ENCODE results near the gene SMIM11.
"Not testable (repeated sequence)": the region's sequence is repeated elsewhere in the genome, so short reads cannot be mapped to it uniquely, and the experiment has no call there.

Gene SMIM11, protein sequence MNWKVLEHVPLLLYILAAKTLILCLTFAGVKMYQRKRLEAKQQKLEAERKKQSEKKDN

DNA sequence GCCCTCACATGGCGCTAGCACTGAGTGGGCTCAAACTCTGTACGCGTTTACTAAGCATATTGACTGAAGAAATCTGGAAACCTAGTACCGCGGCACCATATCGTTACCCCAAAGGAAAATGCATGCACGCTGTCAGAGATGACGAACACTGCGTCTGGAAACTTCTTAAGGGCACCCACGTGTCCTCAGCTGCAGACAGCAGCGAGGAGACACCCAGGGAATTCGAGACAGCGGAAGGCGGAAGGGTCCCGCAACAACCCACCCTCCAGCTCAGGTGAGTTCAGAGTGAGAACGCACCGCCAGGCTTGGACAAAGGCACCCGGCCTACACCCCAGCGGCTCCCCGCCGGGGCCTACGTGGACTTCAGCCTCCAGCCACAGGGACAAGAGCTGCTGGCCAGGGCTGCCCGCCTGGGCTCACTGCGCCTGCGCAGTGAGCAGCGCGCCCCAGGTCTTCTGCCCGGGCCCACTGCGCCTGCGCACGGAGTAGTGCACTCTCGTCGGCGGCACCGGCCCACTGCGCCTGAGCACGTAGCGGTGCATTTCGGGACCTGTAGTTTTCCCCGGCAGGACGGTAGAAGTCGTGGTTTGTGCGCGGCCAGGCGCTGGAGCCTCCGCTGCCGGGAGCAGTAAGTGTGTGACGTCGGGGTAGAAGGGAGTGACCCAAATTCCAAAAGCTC is at the start of gene SMIM11:
SMIM11 (plus strand) TSS at position 568 of the 679 bp plus-strand sequence. CDS start 3,998 bp downstream, outside the sequence.
- not testable (repeated sequence) for DNase-seq

DNA sequence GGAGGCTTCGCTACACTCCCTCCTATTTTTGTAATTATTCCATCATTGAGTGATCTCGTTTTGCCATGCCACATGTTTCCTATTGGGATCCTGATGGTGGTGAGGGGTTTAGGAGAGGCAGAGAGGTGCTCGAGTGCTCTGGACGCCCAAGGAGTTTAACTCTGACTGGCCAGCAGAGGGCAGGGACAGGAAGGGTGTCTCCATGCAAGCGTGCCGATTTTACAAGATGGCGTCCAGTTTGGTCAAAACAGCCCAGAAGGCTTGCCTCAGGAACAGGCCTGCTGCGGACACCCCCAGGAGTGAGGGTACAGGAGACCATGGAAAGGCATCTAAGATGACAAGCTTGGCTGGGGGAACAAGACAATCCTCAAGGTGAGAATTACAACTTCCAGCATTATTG is 45.3 kb upstream of the SMIM11 start:
- no peak for DNase-seq

DNA sequence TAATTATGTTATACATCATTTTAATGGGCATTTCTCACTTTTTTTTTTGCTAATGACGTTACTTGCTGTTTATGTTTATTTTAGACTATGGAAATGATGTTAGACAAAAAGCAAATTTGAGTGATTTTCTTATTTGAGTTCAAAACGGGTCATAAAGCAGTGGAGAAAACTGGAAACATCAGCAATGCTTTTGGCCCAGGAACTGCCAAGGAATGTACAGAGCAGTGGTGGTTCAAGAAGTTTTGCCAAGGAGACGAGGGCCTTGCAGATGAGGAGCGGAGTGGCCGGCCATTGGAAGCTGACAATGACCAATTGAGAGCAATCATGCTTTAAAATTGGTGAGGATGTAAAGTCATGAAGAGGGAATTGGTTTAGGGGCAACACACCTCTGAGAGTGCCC is 43.6 kb upstream of the SMIM11 start:
- DNase-seq: no peak

DNA sequence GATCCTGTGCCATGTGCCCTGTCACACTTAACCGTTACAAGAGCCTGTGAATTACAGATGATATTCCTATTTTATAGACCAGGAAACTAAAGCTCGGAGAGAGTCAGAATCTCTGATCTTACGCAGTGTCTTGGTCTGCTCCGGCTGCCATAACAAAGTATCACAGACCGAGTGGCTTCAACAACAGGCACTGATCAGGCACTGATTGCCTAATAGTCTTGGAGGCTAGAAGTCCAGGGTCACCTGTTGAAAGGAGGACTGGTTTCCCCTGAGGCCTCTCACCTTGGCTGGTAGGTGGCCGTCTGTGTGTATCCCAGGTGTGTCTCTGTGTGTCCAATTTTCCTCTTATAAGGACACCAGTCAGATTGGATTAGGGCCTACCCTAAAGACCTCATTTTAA is 43.0 kb upstream of the SMIM11 start:
- no peak for DNase-seq

DNA sequence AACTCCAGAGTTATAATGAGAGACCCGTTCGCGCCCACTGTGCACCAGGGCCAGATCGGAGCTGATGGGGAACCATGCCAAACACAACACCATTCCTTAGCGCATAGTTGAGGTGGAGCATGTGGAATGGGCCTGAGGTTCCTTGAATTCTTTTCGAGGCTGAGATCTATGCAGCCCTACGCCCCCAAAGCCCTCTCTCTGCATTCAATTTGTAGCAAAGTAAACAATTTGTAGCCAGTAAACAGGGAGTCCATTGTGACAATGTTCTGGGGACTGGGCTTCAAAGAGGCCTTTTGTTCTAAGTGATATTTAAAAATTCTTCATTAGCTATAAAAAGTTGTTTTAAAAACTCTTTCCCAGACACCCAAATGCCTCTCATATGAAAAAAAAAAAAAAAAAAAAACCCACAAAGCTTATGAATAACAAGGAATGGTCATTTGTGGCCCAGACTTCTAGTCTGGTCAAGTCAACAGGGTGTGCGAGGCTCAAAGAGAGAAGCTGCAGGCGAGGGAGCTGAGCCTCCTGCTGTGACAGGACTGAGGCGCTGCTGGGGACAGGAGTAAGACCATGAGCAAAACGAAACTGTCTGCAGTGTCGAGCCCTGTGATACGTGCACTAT is 42.1 kb upstream of the SMIM11 start:
- DNase-seq: no peak

DNA sequence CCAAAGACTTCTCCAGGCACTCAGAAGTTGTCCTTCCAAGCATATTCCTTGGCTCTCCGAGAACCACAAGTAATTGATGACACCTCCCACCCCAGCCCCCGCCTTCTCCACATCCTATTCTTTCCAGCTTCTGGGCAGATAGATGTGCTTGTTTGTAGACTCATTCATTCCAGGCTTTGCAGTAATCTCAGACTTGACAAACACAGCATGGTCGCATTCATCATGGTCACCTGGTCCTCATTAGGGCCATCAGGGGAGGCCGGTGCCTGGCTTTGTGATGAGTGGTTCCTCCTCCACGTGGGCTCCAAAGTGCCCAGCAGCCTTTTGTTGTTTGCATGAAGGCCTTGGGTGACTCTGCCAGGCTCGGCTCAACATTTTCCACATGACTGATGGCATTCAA is 40.0 kb upstream of the SMIM11 start:
- DNase-seq: no peak

DNA sequence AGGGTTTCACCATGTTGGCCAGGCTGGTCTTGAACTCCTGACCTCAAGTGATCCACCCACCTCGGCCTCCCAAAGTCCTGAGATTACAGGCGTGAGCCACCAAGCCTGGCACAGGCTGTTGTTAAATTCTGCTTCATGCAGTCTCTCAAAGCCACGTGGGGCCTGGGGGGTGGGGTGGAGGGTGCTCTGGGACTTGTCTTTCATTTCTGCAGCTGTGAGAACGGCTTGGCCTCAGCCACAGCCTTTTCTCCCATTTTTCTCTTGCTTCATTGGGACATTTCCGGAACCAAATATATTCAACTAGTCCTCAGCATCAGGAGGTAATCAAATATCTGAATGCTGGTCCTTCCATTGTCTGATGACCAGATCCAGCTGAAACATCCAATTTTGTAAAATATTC is 39.1 kb upstream of the SMIM11 start:
- DNase-seq: no peak

DNA sequence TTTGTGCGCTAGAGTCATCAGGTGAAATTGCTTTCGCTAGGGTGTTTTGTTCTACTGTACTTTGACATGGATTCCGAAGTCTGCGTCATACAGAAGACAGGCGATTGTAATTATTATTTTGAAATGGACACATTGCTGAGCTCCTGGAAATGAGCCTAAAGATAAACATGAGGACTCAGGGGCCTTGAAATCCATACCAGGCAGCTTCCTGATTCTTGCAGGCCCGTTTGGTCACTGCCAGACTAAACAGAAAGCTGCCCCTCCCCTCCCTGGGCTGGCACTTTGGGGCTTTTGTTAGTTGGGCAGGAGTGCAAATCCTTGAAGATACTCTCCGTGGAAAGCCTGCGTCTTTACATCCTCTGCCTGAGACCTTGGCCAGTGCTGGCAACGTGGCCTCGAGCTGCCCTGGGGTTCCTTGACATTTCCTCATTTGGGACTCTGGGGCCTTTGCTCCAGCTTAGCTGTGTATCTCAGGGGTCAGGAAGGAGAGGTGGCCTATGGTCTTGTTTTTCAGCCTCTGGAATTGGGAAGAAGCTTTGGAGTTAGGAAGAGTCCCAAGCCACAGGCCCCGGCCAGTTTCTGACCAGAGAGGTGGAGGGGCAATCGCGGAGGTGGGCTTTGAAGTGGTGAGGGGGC is 38.4 kb upstream of the SMIM11 start:
- DNase-seq: no peak

DNA sequence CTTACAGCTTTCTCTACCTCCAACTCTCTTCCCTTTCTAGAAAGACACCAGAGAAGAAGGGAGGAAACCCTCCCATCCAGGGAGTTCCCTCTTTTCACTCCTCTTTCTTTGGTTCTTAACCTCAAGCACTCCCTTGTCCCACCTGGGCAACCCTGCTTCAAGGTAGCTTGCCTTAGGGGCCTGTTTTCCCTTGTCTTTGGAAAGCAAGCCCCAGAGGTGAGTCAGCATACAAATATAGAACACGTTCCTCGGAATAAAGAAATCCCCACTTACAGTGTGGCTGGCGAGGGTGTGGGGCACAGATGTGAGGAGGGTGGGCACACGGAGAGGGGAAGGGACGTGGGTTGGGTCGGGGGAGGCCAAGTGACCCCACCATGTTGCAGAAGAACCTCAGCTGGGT is 37.6 kb upstream of the SMIM11 start:
- no peak for DNase-seq

DNA sequence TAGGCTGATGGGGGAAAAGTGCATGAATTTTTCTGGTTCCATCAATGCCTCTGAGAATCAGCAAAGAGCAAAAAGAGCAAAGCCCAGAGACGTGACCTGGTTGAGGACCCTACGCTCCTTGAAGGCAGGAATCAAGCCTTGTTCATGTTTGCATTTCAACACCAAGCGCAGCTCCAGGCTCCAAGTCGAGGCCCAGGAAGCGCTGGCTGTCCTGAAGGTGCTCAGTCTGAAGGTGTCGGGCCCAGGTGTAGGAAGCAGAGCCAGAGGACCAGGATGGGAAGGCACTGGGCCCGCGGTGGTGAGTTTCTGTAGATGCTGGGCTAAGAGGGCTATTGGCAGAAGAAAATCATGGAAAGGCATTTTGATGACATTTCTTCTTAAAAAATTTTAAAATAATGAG is 37.1 kb upstream of the SMIM11 start:
- DNase-seq: no peak

DNA sequence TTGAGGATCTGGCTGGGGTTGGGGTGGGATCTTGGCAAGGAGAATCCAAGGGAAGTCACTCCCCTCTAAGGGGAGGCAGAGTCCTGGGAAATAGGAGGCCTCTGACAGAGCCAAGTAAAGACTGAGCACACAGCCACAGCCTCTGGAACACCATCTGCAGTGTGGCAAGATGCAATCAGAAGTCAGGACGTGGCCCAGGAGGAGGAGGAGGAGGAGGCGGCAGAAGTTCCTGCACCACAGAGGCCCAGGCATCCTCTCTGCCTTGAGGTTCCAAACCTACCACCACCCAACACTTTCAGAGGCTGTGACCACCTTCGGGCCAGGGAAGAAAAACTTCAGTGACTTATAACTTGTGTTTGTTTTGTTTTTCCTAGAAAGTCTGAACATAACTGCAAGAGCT is 35.2 kb upstream of the SMIM11 start:
- no peak for DNase-seq

DNA sequence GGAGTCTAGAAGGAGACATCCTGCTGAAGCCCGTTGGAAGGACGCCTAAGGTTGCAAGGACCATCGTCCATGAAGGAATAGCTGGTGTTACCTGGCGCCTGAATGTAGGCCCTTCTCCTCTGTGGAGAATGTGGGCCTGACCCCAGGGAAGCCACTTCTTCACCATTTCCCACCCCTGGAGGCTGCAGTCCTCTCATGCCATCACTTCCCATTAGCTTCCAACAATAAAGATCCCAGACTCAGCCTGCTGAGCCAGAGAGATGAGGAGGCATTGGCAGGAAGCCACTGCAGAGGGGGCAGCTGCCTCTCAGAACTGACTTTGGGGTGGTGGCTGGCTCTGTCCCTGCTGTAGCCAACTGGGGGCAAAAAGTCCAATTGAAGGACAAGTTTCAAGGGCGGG is 32.8 kb upstream of the SMIM11 start:
- no peak for DNase-seq

DNA sequence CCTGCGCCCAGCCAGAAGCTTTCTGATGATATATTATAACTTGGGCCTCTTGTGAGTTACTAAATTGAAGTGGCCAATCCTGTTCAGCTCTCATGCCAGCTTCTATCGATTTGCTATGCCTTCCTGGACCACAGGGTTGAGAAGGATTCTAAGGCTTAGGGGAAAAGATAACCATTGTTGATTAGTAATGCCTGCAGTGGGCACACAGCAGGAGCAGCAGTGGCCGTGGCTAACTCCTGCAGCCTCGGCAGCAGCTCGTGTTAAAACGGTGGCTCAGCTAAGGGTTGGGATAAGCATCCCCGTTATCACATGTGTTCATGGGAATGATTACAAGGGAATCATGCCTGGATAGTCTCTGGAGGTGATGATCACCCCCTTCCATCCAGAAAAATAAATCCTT is 32.0 kb upstream of the SMIM11 start:
- DNase-seq: no peak

DNA sequence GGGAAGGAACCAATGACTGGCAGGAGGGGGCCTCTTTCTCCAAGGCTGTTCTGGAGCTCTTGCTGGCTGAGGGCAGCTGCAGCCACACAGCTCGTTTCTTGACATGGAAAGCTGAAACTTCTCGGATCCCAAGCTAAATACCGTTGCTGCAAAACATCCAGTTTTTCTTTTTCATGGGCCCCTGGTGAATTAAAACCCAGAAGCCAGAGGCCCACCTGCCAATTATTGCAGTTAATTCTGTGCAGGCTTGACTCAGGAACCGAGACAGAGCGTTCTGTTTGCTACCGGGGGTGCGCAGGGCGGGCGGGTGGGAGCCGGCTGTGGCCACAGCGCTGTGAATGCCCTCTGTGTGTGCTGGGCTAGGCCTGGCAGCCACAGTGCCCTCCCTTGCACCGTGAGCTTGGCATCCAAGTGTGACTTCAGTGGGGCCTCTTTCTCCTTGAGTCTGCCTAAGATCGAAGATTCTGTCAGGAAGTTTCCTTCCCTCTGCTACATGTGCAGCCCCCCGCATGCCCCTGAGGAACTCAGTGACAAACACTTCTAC is 31.4 kb upstream of the SMIM11 start:
- no peak for DNase-seq

DNA sequence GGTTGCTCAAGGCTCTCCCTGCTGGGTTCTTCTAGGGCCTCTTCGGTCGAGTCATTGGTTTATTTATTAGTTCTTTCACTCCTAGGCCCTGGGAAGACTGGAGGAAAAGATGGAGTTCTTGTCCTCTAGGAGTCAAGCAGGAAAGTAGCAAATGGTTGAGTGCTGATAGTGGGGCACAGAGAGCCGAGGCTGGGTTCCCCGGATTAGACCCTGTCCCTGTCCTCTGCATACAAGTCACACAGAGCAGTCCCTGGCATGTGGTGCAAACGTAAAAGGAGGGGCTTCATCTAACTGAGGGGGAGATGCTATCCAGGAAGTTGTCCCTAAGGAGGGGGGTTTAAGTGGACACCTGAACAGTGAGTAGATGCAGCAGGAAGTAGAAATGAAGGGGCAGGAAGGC is 30.7 kb upstream of the SMIM11 start:
- no peak for DNase-seq

DNA sequence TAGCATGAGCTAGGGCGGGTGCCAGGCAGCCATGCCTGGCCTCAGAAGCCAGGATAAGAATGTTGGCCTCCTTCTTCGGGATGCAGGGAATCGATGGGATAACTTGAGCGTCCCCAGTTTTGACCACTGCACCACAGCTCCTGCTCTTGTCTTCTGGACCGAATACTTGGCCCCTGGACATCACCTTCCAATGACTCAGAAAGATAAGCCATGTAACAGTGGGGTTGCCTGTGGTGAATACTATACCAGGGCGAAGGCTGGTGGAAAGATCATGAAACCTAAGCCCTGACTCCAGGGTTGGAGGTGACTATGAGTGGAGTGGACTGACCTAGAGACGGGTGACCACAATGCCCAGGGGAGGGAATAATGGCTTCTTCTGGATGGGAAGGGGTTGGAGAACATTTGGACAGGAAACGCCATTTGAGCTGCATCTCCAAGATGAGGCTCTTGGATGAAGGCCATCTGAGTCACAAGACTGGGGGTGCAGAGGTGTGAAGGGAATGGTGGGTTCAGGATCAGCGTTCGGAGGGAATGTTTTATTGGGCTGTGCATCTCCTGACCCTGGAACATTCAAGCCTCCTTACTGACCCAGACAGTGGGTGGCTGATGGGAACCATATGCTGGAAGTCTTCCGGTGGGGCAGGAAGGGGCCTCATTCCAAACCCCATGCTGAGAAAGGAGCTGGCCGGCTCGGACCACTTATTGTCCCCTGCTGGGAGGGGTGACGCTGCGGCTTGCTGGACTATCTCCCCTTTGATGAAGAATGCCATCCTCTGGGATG is 30.0 kb upstream of the SMIM11 start:
- no peak for DNase-seq

DNA sequence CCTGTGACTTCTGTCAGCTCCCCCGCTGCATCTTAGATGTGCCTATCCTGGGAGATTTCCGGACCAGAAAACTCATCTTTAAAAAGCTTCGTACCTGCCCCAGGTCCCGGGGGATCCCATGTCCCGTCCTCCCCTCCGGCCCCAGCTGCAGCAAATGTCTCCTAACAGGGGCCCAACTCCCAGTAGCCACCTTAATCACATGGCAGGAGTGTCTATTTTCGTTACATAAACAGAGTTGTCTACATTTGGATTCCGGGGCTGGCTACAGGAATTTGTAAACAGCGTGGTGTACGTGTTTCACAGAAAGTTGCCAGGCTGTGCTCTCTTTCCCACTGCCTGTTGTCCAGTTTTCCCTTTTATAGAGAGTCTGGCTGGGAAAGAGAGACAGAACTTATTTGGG is 29.4 kb upstream of the SMIM11 start:
- no peak for DNase-seq

DNA sequence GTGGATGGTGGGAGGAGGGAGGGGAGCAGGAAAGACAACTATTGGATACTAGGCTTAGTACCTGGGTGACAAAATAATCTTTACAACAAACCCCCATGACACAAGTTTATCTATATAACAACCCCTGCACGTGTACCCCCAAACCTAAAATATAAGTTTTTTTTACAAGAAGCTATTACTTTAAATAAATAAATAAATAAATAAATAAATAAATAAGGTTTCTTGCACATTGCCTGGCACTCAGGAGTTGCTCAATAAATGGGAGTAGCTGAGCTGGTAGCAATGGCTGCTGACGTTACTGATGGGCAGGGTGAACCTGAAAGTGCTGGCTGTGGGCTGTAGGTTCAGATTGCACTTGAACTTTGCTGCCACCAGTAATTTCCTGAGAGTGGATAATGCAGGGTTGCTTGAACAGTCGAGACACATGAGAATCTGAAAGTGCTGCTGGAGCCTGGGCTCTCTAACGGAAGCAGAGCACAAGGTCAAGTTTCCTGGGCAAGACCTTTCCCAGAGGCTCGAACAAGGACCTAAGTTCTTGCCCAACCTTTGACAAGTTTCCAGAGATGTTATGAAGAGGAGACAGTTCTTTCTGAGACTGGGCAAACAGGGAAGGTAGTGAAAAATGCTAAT is 26.3 kb upstream of the SMIM11 start:
- DNase-seq: no peak

DNA sequence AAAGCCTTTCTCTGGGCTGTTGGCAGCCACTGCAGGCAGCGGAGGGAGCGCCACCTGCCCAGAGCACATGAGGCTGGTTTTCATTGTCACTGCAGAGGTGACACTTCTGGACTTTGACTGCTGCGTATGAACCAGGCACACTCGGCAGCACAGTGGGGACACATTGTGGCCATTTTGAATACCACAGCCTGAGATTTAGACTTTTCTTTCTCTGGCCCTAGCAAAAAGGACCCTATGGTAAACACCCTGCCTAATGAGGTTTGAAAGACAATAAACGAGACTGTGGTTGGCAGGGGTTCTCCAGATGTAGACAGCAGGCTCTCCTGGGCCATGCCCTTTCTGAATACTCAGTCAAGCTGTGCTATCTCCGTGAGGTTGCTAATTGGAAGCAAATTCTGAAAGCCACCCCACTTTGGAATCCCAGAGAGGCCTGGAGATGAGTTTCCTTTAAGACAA is 23.5 kb upstream of the SMIM11 start:
- DNase-seq: peak; percentile 86

DNA sequence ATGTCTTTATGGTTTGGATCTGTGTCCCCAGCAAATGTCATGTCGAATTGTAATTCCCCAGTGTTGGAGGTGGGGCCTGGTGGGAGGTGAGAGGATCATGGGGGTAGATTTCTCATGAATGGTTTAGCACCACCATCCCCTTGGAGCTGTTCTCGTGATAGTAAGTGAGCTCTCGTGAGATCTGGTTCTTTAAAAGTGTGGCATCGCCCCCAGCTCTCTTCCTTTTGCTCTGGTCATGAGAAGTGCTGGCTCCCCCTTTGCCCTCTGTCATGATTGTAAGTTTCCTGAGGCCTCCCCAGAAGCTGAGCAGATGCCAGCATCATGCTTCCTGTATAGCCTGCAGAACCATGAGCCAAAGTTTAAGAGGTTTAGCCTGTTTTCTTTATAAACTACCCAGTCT is 22.8 kb upstream of the SMIM11 start:
- DNase-seq: no peak

DNA sequence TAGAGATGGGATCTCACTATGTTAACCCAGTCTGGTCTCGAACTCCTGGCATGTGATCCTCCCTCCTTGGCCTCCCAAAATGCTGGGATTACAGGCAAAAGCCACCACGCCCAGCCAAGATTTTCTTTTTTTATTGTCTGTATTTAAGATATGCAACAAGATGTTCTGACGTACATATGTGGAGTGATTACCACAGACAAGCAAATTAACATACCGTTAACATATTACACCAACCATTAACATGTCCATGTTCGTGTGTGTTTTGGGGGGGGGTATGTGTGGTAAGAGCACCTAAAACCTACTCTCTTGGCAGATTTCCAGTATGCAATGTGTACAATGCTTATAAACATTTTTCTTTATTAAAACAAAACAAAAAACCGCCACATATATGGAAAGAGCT is 22.1 kb upstream of the SMIM11 start:
- DNase-seq: no peak

DNA sequence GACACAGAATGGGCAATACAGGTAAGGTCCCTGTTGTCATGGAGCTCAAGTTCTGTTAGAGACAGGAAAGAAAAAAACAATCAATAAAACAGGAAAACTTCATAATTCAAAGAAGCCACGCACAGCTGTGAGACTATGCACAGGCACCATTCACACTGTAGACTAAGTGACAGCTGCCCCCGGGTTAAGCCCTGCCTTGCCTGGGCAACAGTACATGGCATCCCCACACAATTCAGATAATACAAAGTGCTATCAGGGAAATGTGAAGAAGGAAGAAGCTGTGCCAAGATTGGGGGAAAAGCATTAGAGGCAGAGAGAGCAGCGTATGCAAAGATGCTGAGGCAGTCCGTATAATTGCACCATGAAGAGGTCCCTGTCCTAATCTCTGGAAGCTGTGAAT is 20.5 kb upstream of the SMIM11 start:
- no peak for DNase-seq

DNA sequence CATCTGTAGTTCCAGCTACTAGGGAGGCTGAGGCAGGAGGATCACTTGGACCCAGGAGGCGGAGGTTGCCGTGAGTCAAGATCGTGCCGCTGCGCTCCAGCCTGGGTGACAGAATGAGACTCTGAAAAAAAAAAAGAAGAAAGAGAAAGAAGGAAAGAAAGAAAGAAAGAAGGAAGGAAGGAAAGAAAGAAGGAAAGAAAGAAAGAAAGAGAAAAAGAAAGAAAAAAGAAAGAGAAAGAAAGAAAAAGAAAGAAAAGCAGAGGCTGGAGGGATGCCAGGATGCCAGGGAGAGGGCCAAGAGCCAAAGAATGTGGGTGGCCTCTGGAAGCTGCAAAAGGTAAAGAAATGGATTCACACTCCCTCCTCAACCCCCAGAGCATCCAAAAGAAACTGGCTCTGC is 19.7 kb upstream of the SMIM11 start:
- DNase-seq: no peak

Data from DMS53 (cell line).